Panc1 (cell line): ENCODE results near the gene DEPDC5. TPM values are rescaled to one million over a fixed set of nuclear protein-coding genes. Genes with fewer than 3 reads are reported as not detected.

ENCODE experiments used
- ATAC-seq: fragments of 200-7000 bp; cut with Tn5 transposase; 2 replicates; pipeline ENCODE4 v1.9.1; 2020; ENCODE audit warnings: mild to moderate bottlenecking, moderate library complexity
- BruUV-seq: library from RNA; stranded (reverse); fragments of 400-500 nt; replicated peaks from 2 replicates; lab custom pipeline; 2021; lab: Mats Ljungman, UMichigan
- CTCF ChIA-PET: fragments of 300-600 bp; sonication (Branson Sonifier 250); formaldehyde crosslinking; loops from one replicate; lab custom pipeline; 2022; ENCODE audit warnings: antibody characterized with exemption; lab: Charles Lee
- POLR2A ChIA-PET: fragments of 300-600 bp; sonication (Branson Sonifier 250); formaldehyde crosslinking; loops from one replicate; lab custom pipeline; 2022; ENCODE audit warnings: antibody characterized with exemption; lab: Charles Lee
- DNase-seq: peaks from one replicate; pipeline ENCODE4 v3.0.0-alpha.2; 2010; ENCODE audit warnings: low read depth, low spot score
- H3K27ac ChIP-seq: 2 replicates; pipeline ENCODE4 v1.5.1; 2011; ENCODE audit warnings: mild to moderate bottlenecking, low read length, inconsistent platforms
- H3K27me3 ChIP-seq: fragments of 200-500 bp; sonication (Bioruptor generic); 2 replicates; pipeline ENCODE4 v1.6.0; 2014; ENCODE audit warnings: low read length, inconsistent platforms; ENCODE audit not compliant: control insufficient read depth, insufficient read depth
- H3K36me3 ChIP-seq: fragments of 200-500 bp; sonication (Bioruptor generic); 2 replicates; pipeline ENCODE4 v1.5.1; 2014; ENCODE audit warnings: inconsistent platforms, mild to moderate bottlenecking, low read length, moderate library complexity; ENCODE audit not compliant: control insufficient read depth, insufficient read depth
- H3K4me1 ChIP-seq: 2 replicates; pipeline ENCODE4 v1.5.1; 2011; ENCODE audit warnings: inconsistent platforms, mild to moderate bottlenecking, low read length, moderate library complexity; ENCODE audit not compliant: control insufficient read depth, insufficient read depth
- H3K4me3 ChIP-seq, 2 experiments: 2 replicates each; pipeline ENCODE4 v1.5.1; 2011 to 2012; ENCODE audit warnings: low read depth in 2 of 2, low read length in 2 of 2, mild to moderate bottlenecking in 2 of 2, inconsistent platforms in 1 of 2, moderate library complexity in 1 of 2
- H3K9me3 ChIP-seq: fragments of 200-500 bp; sonication (Bioruptor generic); 2 replicates; pipeline ENCODE4 v1.5.1; 2014; ENCODE audit warnings: low read depth, mild to moderate bottlenecking, inconsistent platforms, low read length, moderate library complexity; ENCODE audit not compliant: control insufficient read depth, insufficient read depth
- CTCF ChIP-seq: fragments of 450-650 bp; IDR thresholded peaks from 2 replicates; pipeline ENCODE4 v1.5.1; 2017; ENCODE audit warnings: mild to moderate bottlenecking
- POLR2AphosphoS5 ChIP-seq: IDR thresholded peaks from 2 replicates; pipeline ENCODE4 v1.6.1; 2012; ENCODE audit warnings: mild to moderate bottlenecking, low read depth, low read length, moderate library complexity
- REST ChIP-seq, 2 experiments: IDR thresholded peaks; 2 replicates each; pipeline ENCODE4 v1.6.1; 2011 to 2012; ENCODE audit warnings: low read depth in 2 of 2, control low read depth in 1 of 2, low read length in 1 of 2, mild to moderate bottlenecking in 1 of 2, moderate library complexity in 1 of 2; ENCODE audit not compliant: insufficient read depth in 1 of 2
- SIN3A ChIP-seq: IDR thresholded peaks from 2 replicates; pipeline ENCODE4 v1.6.1; 2012; ENCODE audit warnings: low read depth, mild to moderate bottlenecking, low read length, moderate library complexity, borderline replicate concordance; ENCODE audit not compliant: insufficient read depth
- TCF7L2 ChIP-seq: IDR thresholded peaks from 2 replicates; pipeline ENCODE4 v1.6.1; 2011; ENCODE audit warnings: mild to moderate bottlenecking, low read depth, low read length, inconsistent platforms
- in situ Hi-C: cut with HindIII; loops from 2 replicates; pipeline ENCODE4 v1.10.0; 2016; ENCODE audit warnings: low sequenced_read_pairs, low pct_unique_long_range_greater_than_20kb
- intact Hi-C: fragments of 100-400 bp; cut with micrococcal nuclease; formaldehyde crosslinking; loops from one replicate; pipeline ENCODE4 v1.10.0; 2022; ENCODE audit not compliant: unreplicated experiment
- total RNA-seq: library from RNA; stranded (reverse); gene quantifications from one replicate; pipeline ENCODE4 v1.2.1, GENCODE V29; 2021; ENCODE audit not compliant: unreplicated experiment

The DEPDC5 gene
- total RNA-seq, 1 experiment from 2014 or later = 20.2 TPM

- DNase-seq (no peak), ATAC-seq (no peak)
- TF ChIP-seq TCF7L2 (no peak), REST (IDR thresholded peaks at IDR 0.05; ENCODE audit: insufficient read depth in 1 of 2, low read depth in 2 of 2, low read length in 1 of 2) (no peak), CTCF (no peak), POLR2AphosphoS5 (no peak), SIN3A (no peak)
- ChIA-PET CTCF (no interaction called here), POLR2A (interaction anchor here (0.7 kb wide), 1 partner anchor 192 kb away, joined by 8 read pairs; the partner anchor contains the start of gene PISD)
- BruUV-seq = no TSS peak
- Histone ChIP-seq H3K36me3 (no peaks in the 10 kb centered on the region), H3K4me3 (no peak overlapping the region), H3K27me3 (no peaks in the 10 kb centered on the region), H3K27ac (no peak overlapping the region), H3K9me3 (no peaks in the 10 kb centered on the region), H3K4me1 (no peaks in the 10 kb centered on the region)
- intact Hi-C loops = no loop called here
- in situ Hi-C loops = no loop called here
Measured at GRCh38 chr22:31853736-31854495, 100.1 kb downstream of the DEPDC5 start.

- POLR2A ChIA-PET = no interaction called here
- H3K27me3 ChIP-seq = no peaks in the 10 kb centered on the region
- in situ Hi-C loops (no loop called here), intact Hi-C loops (no loop called here)
- no peak overlapping the region for H3K4me3 ChIP-seq
- no peaks in the 10 kb centered on the region for H3K36me3 ChIP-seq
- H3K27ac ChIP-seq = no peak overlapping the region
- no TSS peak for BruUV-seq
- no peaks in the 10 kb centered on the region for H3K9me3 ChIP-seq
- CTCF ChIA-PET = no interaction called here
- no peaks in the 10 kb centered on the region for H3K4me1 ChIP-seq
- TF ChIP-seq POLR2AphosphoS5 (no peak), REST (IDR thresholded peaks at IDR 0.05; ENCODE audit: insufficient read depth in 1 of 2, low read depth in 2 of 2, low read length in 1 of 2) (no peak), CTCF (no peak), SIN3A (no peak), TCF7L2 (no peak)
- DNase-seq = no peak
- no peak for ATAC-seq
Measured at GRCh38 chr22:31857247-31857646, 103.4 kb downstream of the DEPDC5 start.
